Keratinocyte (primary cell): ENCODE data around the gene ECI1.

ENCODE experiments used
- EZH2 ChIP-seq: IDR thresholded peaks from one replicate; pipeline ENCODE4 v1.6.1; 2012; ENCODE audit warnings: inconsistent platforms, mild to moderate bottlenecking, low read length, moderate library complexity
- TF ChIP-seq, protein P1 (sequence below), 3 experiments: IDR thresholded peaks in 1 of 3; conservative IDR thresholded peaks in 1 of 3; optimal IDR thresholded peaks in 1 of 3; 2 replicates in 2 of 3; 3 replicates in 1 of 3; pipeline versions ENCODE3 to v1.5.1; 2011; ENCODE audit warnings: low read length in 3 of 3, mild to moderate bottlenecking in 3 of 3, moderate library complexity in 2 of 3, control low read depth in 1 of 3, inconsistent platforms in 1 of 3; ENCODE audit not compliant: insufficient read depth in 2 of 3; ENCODE audit errors: extremely low read depth in 1 of 3

DNA sequence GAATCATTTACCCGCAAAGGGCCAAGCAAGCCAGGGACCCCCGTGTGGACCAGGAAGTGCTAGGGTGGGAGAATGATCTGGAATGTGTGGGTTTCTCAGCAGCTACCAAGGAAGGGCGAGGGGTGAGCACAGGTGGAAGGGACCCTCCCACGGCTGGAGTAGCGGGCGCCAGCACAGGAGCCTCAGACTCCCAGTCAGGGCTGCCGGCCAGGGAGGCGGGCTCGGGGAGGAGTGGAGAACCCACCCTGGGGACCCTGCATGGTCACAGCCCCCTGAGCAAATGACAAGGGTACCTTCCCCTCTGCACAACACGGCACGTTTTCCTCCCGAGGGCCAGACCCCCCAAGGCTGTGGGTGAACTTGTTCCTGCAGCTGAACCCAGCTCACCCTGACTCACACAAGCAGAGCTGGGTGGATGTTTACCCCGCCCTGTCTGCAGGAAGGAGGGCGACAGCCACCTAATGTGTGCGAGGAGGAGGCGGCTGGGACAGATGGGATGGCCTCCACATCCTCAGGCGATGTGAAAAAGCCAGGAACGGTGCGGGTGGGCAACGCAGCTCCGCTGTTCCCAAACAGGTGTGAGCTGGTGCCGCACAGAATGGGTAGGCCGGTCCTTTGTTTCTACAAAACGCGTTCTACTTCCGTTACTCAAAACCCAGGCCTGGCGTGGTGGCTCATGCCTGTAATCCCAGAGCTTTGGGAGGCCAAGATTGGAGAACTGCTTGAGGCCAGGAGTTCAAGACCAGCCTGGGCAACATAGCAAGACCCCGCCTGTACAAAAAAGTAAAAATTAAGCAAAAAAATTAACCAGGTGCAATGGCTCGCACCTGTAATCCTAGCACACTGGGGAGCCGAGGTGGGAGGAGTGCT, 6.2 kb downstream of the ECI1 start:
- TF ChIP-seq, protein P1, sequence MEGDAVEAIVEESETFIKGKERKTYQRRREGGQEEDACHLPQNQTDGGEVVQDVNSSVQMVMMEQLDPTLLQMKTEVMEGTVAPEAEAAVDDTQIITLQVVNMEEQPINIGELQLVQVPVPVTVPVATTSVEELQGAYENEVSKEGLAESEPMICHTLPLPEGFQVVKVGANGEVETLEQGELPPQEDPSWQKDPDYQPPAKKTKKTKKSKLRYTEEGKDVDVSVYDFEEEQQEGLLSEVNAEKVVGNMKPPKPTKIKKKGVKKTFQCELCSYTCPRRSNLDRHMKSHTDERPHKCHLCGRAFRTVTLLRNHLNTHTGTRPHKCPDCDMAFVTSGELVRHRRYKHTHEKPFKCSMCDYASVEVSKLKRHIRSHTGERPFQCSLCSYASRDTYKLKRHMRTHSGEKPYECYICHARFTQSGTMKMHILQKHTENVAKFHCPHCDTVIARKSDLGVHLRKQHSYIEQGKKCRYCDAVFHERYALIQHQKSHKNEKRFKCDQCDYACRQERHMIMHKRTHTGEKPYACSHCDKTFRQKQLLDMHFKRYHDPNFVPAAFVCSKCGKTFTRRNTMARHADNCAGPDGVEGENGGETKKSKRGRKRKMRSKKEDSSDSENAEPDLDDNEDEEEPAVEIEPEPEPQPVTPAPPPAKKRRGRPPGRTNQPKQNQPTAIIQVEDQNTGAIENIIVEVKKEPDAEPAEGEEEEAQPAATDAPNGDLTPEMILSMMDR (optimal IDR thresholded peaks at IDR 0.05 in 1 of 3, IDR thresholded peaks at IDR 0.05 in 1 of 3, conservative IDR thresholded peaks at IDR 0.05 in 1 of 3; ENCODE audit: extremely low read depth in 1 of 3, insufficient read depth in 2 of 3, low read length in 3 of 3): no peak
- TF ChIP-seq EZH2: no peak
